ENCODE data around the gene EP300. TPM values are rescaled to one million over a fixed set of nuclear protein-coding genes. Genes with fewer than 3 reads are reported as not detected.

The EP300 gene
- total and polyA plus RNA-seq, 2 of the 8 experiments (the other 6 are each of a cell fraction or from before 2014, with no cell fraction given): 39.5 to 109 TPM

DNA sequence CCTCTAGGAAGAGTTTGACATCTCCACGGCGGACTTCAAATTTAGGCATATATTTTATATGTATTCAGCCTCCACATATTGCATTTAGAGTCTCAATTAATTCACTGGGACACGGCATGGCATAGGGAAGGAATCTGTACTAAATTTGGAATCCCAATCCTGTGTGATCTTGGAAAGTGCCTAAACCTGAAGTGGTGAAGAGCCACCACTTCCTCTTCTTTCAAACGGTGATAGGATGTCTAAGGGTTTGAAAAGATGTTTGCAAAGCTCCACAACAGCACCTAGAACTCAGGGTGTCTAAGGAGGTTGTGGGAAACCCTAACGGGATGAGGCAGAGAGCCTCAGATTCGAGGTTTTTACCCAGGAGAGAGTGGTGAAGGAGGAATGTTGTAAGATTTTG is 111.7 kb downstream of the EP300 start:
- no peak overlapping the region for H2BK20ac ChIP-seq (ENCODE audit: low read length)
- no peak overlapping the region for H2BK15ac ChIP-seq (ENCODE audit: low read length)
- WGBS, 2 experiments (ENCODE audit: extremely low coverage in 1 of 2, insufficient coverage in 1 of 2, insufficient read length in 1 of 2, insufficient replicate concordance in 2 of 2, low coverage in 1 of 2, low lambda C conversion rate in 2 of 2, missing lambda C conversion rate in 1 of 2): 83% methylated on average over 6 of the region's 6 CpGs; no CpG with 5 or more reads in 1 of the 2 experiments
- FAIRE-seq (no peak), DNase-seq (ENCODE audit: low read depth in 1 of 2, low spot score in 2 of 2) (no peak)
- H4K20me1 ChIP-seq (replicated peaks in 1 of 2; ENCODE audit: control insufficient read depth in 1 of 2, insufficient read depth in 2 of 2, low read length in 2 of 2): no peaks in the 10 kb centered on the region
- H3K27ac ChIP-seq (ENCODE audit: low read depth, low read length): no peak overlapping the region
- H3K23ac ChIP-seq (ENCODE audit: insufficient read length): no peak overlapping the region
- no peak overlapping the region for H3K4ac ChIP-seq (replicated peaks; ENCODE audit: insufficient read length, low read depth, low read length)
- H3K18ac ChIP-seq (ENCODE audit: extremely low read depth, low read length): no peak overlapping the region
- POLR2A ChIA-PET (ENCODE audit: partially characterized antibody): no interaction called here
- no peak overlapping the region for H3K14ac ChIP-seq (ENCODE audit: insufficient read length)
- TF ChIP-seq POLR2A (IDR thresholded peaks at IDR 0.05; ENCODE audit: control extremely low read depth in 1 of 2, low read depth in 2 of 2, low read length in 2 of 2): no peak
- no peak for TF ChIP-seq HDAC2 (IDR thresholded peaks at IDR 0.05; ENCODE audit: borderline replicate concordance in 1 of 2, low read depth in 2 of 2, low read length in 2 of 2)
- TF ChIP-seq SP1 (IDR thresholded peaks at IDR 0.05; ENCODE audit: low read depth, low read length): no peak
- no peak for TF ChIP-seq ZNF274 (IDR thresholded peaks at IDR 0.05; ENCODE audit: borderline replicate concordance, extremely low read depth, low read length)
- no peak for TF ChIP-seq TAF1 (IDR thresholded peaks at IDR 0.05; ENCODE audit: low read depth, low read length)
- TF ChIP-seq EZH2 (IDR thresholded peaks at IDR 0.05; ENCODE audit: low read depth, low read length, severe bottlenecking): no peak
- TF ChIP-seq SIRT6 (IDR thresholded peaks at IDR 0.05; ENCODE audit: low read length): no peak
- no peak for TF ChIP-seq SUZ12 (IDR thresholded peaks at IDR 0.05; ENCODE audit: low read length)
- no peak for TF ChIP-seq CEBPB (IDR thresholded peaks at IDR 0.05; ENCODE audit: low read depth, low read length)
- TF ChIP-seq YY1 (IDR thresholded peaks at IDR 0.05; ENCODE audit: low read depth, low read length): no peak
- no peak for TF ChIP-seq CTBP2 (IDR thresholded peaks at IDR 0.05; ENCODE audit: borderline replicate concordance, insufficient read depth, insufficient read length, low read length)
- TF ChIP-seq SAP30 (IDR thresholded peaks at IDR 0.05; ENCODE audit: insufficient read depth, insufficient replicate concordance, low read length): no peak
- H3K4me1 ChIP-seq (replicated peaks in 1 of 4; ENCODE audit: control insufficient read depth in 3 of 4, insufficient read depth in 4 of 4, low read length in 3 of 4): peaks cover 0 to 4% (median 0%) of the 10 kb centered on the region in 4 experiments; a peak in 2 of 7 replicates
- H2BK5ac ChIP-seq (ENCODE audit: low read depth, low read length): no peak overlapping the region
- no peak overlapping the region for H2AFZ ChIP-seq (ENCODE audit: low read length)
- peaks cover 7% of the 10 kb centered on the region for H3K23me2 ChIP-seq (ENCODE audit: low read depth, low read length)
- CTCF ChIA-PET (ENCODE audit: partially characterized antibody): no interaction called here
- no peak overlapping the region for H2BK120ac ChIP-seq (replicated peaks; ENCODE audit: low read depth, low read length)
- no peak overlapping the region for H2BK12ac ChIP-seq (ENCODE audit: low read depth, low read length)
- no peak overlapping the region for H4K8ac ChIP-seq (ENCODE audit: extremely low read depth, insufficient read depth, low read length)
- peaks cover 0 to under 1% (median 0%) of the 10 kb centered on the region in 4 experiments; a peak in 4 of 7 replicates for H3K27me3 ChIP-seq (replicated peaks in 1 of 4; ENCODE audit: control insufficient read depth in 3 of 4, extremely low read depth in 1 of 4, insufficient read depth in 3 of 4, low read length in 3 of 4)
- H4K91ac ChIP-seq (replicated peaks; ENCODE audit: insufficient read length, low read length): no peak overlapping the region
- H3K79me2 ChIP-seq (ENCODE audit: control insufficient read depth in 1 of 2, insufficient read depth in 2 of 2, low read length in 2 of 2): peaks cover 0 to 9% of the 10 kb centered on the region in 2 experiments; a peak in 2 of 4 replicates
- H3K36me3 ChIP-seq (ENCODE audit: control insufficient read depth in 2 of 4, insufficient read depth in 4 of 4, low read length in 3 of 4): no peaks in the 10 kb centered on the region
- H3K56ac ChIP-seq (replicated peaks; ENCODE audit: insufficient read length, low read depth, low read length): no peak overlapping the region
- H3K79me1 ChIP-seq (ENCODE audit: low read depth, low read length): no peaks in the 10 kb centered on the region; the same call in 1 of the 2 replicates
- no peaks in the 10 kb centered on the region for H3K9me3 ChIP-seq (ENCODE audit: insufficient read depth in 2 of 2, low read depth in 1 of 2, low read length in 1 of 2)
- no peak overlapping the region for H3K9ac ChIP-seq (replicated peaks in 1 of 4; ENCODE audit: extremely low read depth in 1 of 4, low read depth in 3 of 4, low read length in 3 of 4)
- no peak overlapping the region for H4K5ac ChIP-seq (ENCODE audit: insufficient read length, low read depth, low read length)
- H3K4me2 ChIP-seq (ENCODE audit: insufficient read depth in 1 of 2, low read depth in 2 of 2, low read length in 2 of 2): no peak overlapping the region; a peak in 1 of 4 replicates
- no peak overlapping the region for H2AK5ac ChIP-seq (ENCODE audit: low read depth, low read length)
- no peak overlapping the region for H3K4me3 ChIP-seq (ENCODE audit: extremely low read depth in 1 of 4, insufficient read depth in 2 of 4, low read depth in 3 of 4, low read length in 4 of 4)
